Ramos (cell line): ENCODE data around the gene NGB.

Source experiments
- in situ Hi-C: fragments of 300-500 bp; cut with MboI; formaldehyde crosslinking; loops from one replicate; pipeline ENCODE4 v1.14.3; 2022; ENCODE audit warnings: low sequenced_read_pairs; ENCODE audit not compliant: unreplicated experiment

Gene NGB

GRCh38 chr14:77271113-77271710 is at the start of gene NGB:
TSS of gene NGB (minus strand) at chr14:77271206. CDS start at chr14:77270937, 269 bp downstream.
- in situ Hi-C loops: no loop called here

- in situ Hi-C loops: no loop called here
Measured at GRCh38 chr14:77320238-77320935, 49.4 kb upstream of the NGB start, which contains the start of gene POMT2. TSS of gene POMT2 (minus strand) at chr14:77320883. CDS start at chr14:77320681, 202 bp downstream.

- in situ Hi-C loops: loop anchor here (10.0 kb wide), 1 partner anchor 175 kb away; the partner anchor contains the start of gene ZDHHC22
Measured at GRCh38 chr14:77319422-77319821, 48.4 kb upstream of the NGB start.

- in situ Hi-C loops: loop anchor here (10.0 kb wide), 1 partner anchor 174 kb away; the partner anchor contains the start of gene ZDHHC22
Measured at GRCh38 chr14:77318756-77319155, 47.8 kb upstream of the NGB start.

- in situ Hi-C loops: loop anchor here (10.0 kb wide), 1 partner anchor 173 kb away; the partner anchor contains the start of gene ZDHHC22
Measured at GRCh38 chr14:77318006-77318553, 47.1 kb upstream of the NGB start.

GRCh38 chr14:77316872-77317301 is 45.9 kb upstream of the NGB start:
- in situ Hi-C loops: loop anchor here (10.0 kb wide), 1 partner anchor 172 kb away; the partner anchor contains the start of gene ZDHHC22

GRCh38 chr14:77316195-77316505 is 45.1 kb upstream of the NGB start:
- in situ Hi-C loops: loop anchor here (10.0 kb wide), 1 partner anchor 171 kb away; the partner anchor contains the start of gene ZDHHC22

GRCh38 chr14:77314539-77315457 is 43.8 kb upstream of the NGB start:
- in situ Hi-C loops: loop anchor here (10.0 kb wide), 1 partner anchor 170 kb away; the partner anchor contains the start of gene ZDHHC22

GRCh38 chr14:77314043-77314442 is 43.0 kb upstream of the NGB start:
- in situ Hi-C loops: loop anchor here (10.0 kb wide), 1 partner anchor 169 kb away; the partner anchor contains the start of gene ZDHHC22

GRCh38 chr14:77313371-77313770 is 42.4 kb upstream of the NGB start:
- in situ Hi-C loops: loop anchor here (10.0 kb wide), 1 partner anchor 169 kb away; the partner anchor contains the start of gene ZDHHC22

- in situ Hi-C loops: loop anchor here (10.0 kb wide), 1 partner anchor 166 kb away; the partner anchor contains the start of gene ZDHHC22
Measured at GRCh38 chr14:77311217-77311616, 40.2 kb upstream of the NGB start.

- in situ Hi-C loops: loop anchor here (10.0 kb wide), 1 partner anchor 165 kb away; the partner anchor contains the start of gene ZDHHC22
Measured at GRCh38 chr14:77310026-77310425, 39.0 kb upstream of the NGB start.

- in situ Hi-C loops: no loop called here
Measured at GRCh38 chr14:77309131-77309530, 38.1 kb upstream of the NGB start.

- in situ Hi-C loops: no loop called here
Measured at GRCh38 chr14:77306851-77307496, 36.0 kb upstream of the NGB start.

- in situ Hi-C loops: no loop called here
Measured at GRCh38 chr14:77306416-77306815, 35.4 kb upstream of the NGB start.

GRCh38 chr14:77305696-77306095 is 34.7 kb upstream of the NGB start:
- in situ Hi-C loops: no loop called here

GRCh38 chr14:77303417-77304156 is 32.6 kb upstream of the NGB start:
- in situ Hi-C loops: no loop called here

GRCh38 chr14:77302926-77303325 is 31.9 kb upstream of the NGB start:
- in situ Hi-C loops: no loop called here

GRCh38 chr14:77301103-77301502 is 30.1 kb upstream of the NGB start:
- in situ Hi-C loops: no loop called here
